Vagina (tissue), 2 donors: ENCODE data around the gene CLEC18A.
"Not testable (repeated sequence)": the region's sequence is repeated elsewhere in the genome, so short reads cannot be mapped to it uniquely, and the experiment has no call there.

Experiments used
- CTCF ChIP-seq, 3 experiments: fragments of 450-650 bp in 2 of 3; fragments of 200-600 bp in 1 of 3; sonication (generic) in 1 of 3; IDR thresholded peaks; one replicate each; pipeline ENCODE4 v1.5.1; 2017 to 2019; ENCODE audit warnings: antibody characterized with exemption in 3 of 3, mild to moderate bottlenecking in 2 of 3, moderate library complexity in 2 of 3
- POLR2A ChIP-seq, 2 donors: fragments of 450-650 bp; IDR thresholded peaks; one replicate each; pipeline ENCODE4 v1.6.1; 2017; ENCODE audit warnings: antibody characterized with exemption in 2 of 2, mild to moderate bottlenecking in 2 of 2, moderate library complexity in 2 of 2
- POLR2AphosphoS5 ChIP-seq, 2 donors: sonication (generic); formaldehyde crosslinking; IDR thresholded peaks; one replicate each; pipeline ENCODE4 v1.9.0; 2017; ENCODE audit warnings: antibody characterized with exemption in 2 of 2, mild to moderate bottlenecking in 2 of 2, low read depth in 1 of 2; ENCODE audit not compliant: insufficient read depth in 1 of 2

DNA sequence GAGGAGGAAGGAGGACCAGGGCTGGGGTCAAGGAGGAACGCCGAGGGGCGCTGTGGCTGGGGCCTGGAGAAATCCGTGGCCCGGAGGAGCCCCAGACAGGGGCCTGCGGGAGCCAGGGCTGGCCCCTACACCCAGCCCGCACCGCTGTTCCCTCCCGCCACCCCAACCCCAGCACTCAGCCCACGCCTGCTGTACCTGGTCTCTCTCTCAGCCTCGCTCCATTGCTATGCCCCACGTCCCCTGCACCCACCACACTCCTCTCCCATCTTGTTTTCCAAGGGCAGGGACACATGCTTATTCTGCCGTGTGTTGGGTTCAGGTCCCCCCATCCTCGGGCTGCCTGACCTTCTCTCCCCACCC lies 518 bp downstream of the CLEC18A start:
- TF ChIP-seq POLR2A (IDR thresholded peaks at IDR 0.05); CTCF (IDR thresholded peaks at IDR 0.05); POLR2AphosphoS5 (IDR thresholded peaks at IDR 0.05; ENCODE audit: insufficient read depth in 1 of 2, low read depth in 1 of 2): not testable (repeated sequence)
